HepG2 (cell line): ENCODE measurements around the gene CTNNBL1. TPM values are rescaled to one million over a fixed set of nuclear protein-coding genes. Genes with fewer than 3 reads are reported as not detected.

Experiments used
- ATAC-seq: fragments of 200-7000 bp; cut with Tn5 transposase; 3 replicates; pipeline ENCODE4 v1.9.1; 2020; ENCODE audit warnings: mild to moderate bottlenecking, moderate library complexity
- BruUV-seq: library from RNA; stranded (reverse); fragments of 400-500 nt; replicated peaks from 2 replicates; lab custom pipeline; 2021; lab: Mats Ljungman, UMichigan
- CTCF ChIA-PET: fragments of 300-600 bp; formaldehyde crosslinking; extraction: SDS; loops from one replicate; lab custom pipeline; 2021; ENCODE audit warnings: low total read pairs, inconsistent platforms, low intra/inter-chr PET ratio; lab: Yijun Ruan, JAX
- POLR2A ChIA-PET: fragments of 350-600 bp; sonication (Branson Sonifier 250); formaldehyde crosslinking; loops from one replicate; lab custom pipeline; 2020; ENCODE audit warnings: antibody characterized with exemption, inconsistent platforms; lab: Yijun Ruan, JAX
- DNase-seq: peaks from one replicate; pipeline ENCODE4 v3.0.0-alpha.2; 2015; ENCODE audit warnings: low spot score
- FAIRE-seq: peaks from 3 replicates; lab custom pipeline; 2011; peaks lifted over from hg19 to GRCh38; lab: Jason Lieb, UNC
- H2AFZ ChIP-seq: one replicate; pipeline ENCODE4 v1.6.1; 2011; ENCODE audit warnings: low read length, inconsistent platforms
- H3K27ac ChIP-seq: fragments of 300-600 bp; 3 replicates; pipeline ENCODE4 v1.8.0; 2011; ENCODE audit warnings: mixed run types, mild to moderate bottlenecking, mixed read lengths, low read length, inconsistent platforms; ENCODE audit not compliant: insufficient read depth; ENCODE audit errors: extremely low read length
- H3K27me3 ChIP-seq, 2 experiments: fragments of 200-600 bp in 1 of 2; 2 replicates in 1 of 2; 3 replicates in 1 of 2; pipeline versions ENCODE4 v1.6.0 to v1.8.0; 2011; ENCODE audit warnings: low read length in 2 of 2, mild to moderate bottlenecking in 2 of 2, moderate library complexity in 2 of 2, inconsistent platforms in 1 of 2; ENCODE audit not compliant: insufficient read depth in 2 of 2, control insufficient read depth in 1 of 2
- H3K36me3 ChIP-seq, 2 experiments: fragments of 200-600 bp in 1 of 2; replicated peaks in 1 of 2; 2 replicates in 1 of 2; 3 replicates in 1 of 2; pipeline versions ENCODE4 v1.5.1 to v1.8.0; 2011; ENCODE audit warnings: low read length in 2 of 2, inconsistent platforms in 1 of 2; ENCODE audit not compliant: insufficient read depth in 2 of 2, control insufficient read depth in 1 of 2
- H3K4me1 ChIP-seq: 2 replicates; pipeline ENCODE4 v1.5.1; 2012; ENCODE audit warnings: low read length, inconsistent platforms; ENCODE audit not compliant: insufficient read depth
- H3K4me2 ChIP-seq: 2 replicates; pipeline ENCODE4 v1.6.0; 2011; ENCODE audit warnings: low read depth, low read length, inconsistent platforms
- H3K4me3 ChIP-seq, 3 experiments: fragments of 200-600 bp in 1 of 3; sonication (generic), shearing (Covaris generic) in 1 of 3; replicated peaks in 1 of 3; 2 replicates each; pipeline ENCODE4 v1.5.1; 2011 to 2016; ENCODE audit warnings: low read length in 3 of 3, inconsistent platforms in 2 of 3, low read depth in 2 of 3, mild to moderate bottlenecking in 2 of 3, control low read depth in 1 of 3, mixed read lengths in 1 of 3; ENCODE audit not compliant: insufficient read depth in 1 of 3
- H3K79me2 ChIP-seq: one replicate; pipeline ENCODE4 v1.6.1; 2011; ENCODE audit warnings: low read length, inconsistent platforms; ENCODE audit not compliant: insufficient read depth
- H3K9ac ChIP-seq: 2 replicates; pipeline ENCODE4 v1.6.0; 2011; ENCODE audit warnings: mild to moderate bottlenecking, low read depth, low read length, inconsistent platforms; ENCODE audit not compliant: insufficient read depth
- H3K9me3 ChIP-seq: 2 replicates; pipeline ENCODE4 v1.5.1; 2012; ENCODE audit warnings: mild to moderate bottlenecking, low read length
- H4K20me1 ChIP-seq: 2 replicates; pipeline ENCODE4 v1.6.0; 2011; ENCODE audit warnings: inconsistent platforms, mild to moderate bottlenecking, low read length, moderate library complexity; ENCODE audit not compliant: insufficient read depth
- ESRRA ChIP-seq: sonication (generic); formaldehyde crosslinking; IDR thresholded peaks from 2 replicates; pipeline ENCODE4 v1.5.1; 2020; ENCODE audit warnings: mild to moderate bottlenecking, low read depth, missing genetic modification reagents
- JUNB ChIP-seq: sonication (generic); formaldehyde crosslinking; IDR thresholded peaks from 2 replicates; pipeline ENCODE4 v1.8.0; 2022; ENCODE audit warnings: missing genetic modification reagents, mild to moderate bottlenecking, borderline replicate concordance
- KLF15 ChIP-seq: sonication (generic); formaldehyde crosslinking; IDR thresholded peaks from 2 replicates; pipeline ENCODE4 v1.8.1; 2023; ENCODE audit warnings: borderline replicate concordance, mild to moderate bottlenecking, inconsistent platforms, missing genetic modification reagents, mixed read lengths
- REST ChIP-seq, 2 experiments: IDR thresholded peaks; 2 replicates each; pipeline ENCODE4 v1.6.1; 2011 to 2012; ENCODE audit warnings: low read length in 2 of 2, borderline replicate concordance in 1 of 2, low read depth in 1 of 2, mild to moderate bottlenecking in 1 of 2, moderate library complexity in 1 of 2
- SKIL ChIP-seq: sonication (generic); formaldehyde crosslinking; IDR thresholded peaks from 2 replicates; pipeline ENCODE4 v1.8.0; 2022; ENCODE audit warnings: missing genetic modification reagents, mild to moderate bottlenecking, moderate library complexity, borderline replicate concordance
- STAG1 ChIP-seq: sonication (generic); formaldehyde crosslinking; IDR thresholded peaks from 2 replicates; pipeline ENCODE4 v1.4.0; 2020; ENCODE audit warnings: missing genetic modification reagents
- ZFP36L1 ChIP-seq: sonication (generic); formaldehyde crosslinking; IDR thresholded peaks from 2 replicates; pipeline ENCODE4 v1.8.0; 2022; ENCODE audit warnings: mild to moderate bottlenecking, missing genetic modification reagents, moderate library complexity
- ZNF260 ChIP-seq: sonication (generic); formaldehyde crosslinking; IDR thresholded peaks from 2 replicates; pipeline ENCODE4 v1.4.0; 2020; ENCODE audit warnings: missing genetic modification reagents, low read depth, mild to moderate bottlenecking, borderline replicate concordance
- ZNF44 ChIP-seq: sonication (generic); formaldehyde crosslinking; IDR thresholded peaks from 2 replicates; pipeline ENCODE4 v1.5.1; 2020; ENCODE audit warnings: mild to moderate bottlenecking, missing genetic modification reagents
- ZNF720 ChIP-seq: sonication (generic); formaldehyde crosslinking; IDR thresholded peaks from 2 replicates; pipeline ENCODE4 v1.4.0; 2020; ENCODE audit warnings: missing genetic modification reagents
- ZNF724P ChIP-seq: sonication (generic); formaldehyde crosslinking; IDR thresholded peaks from 2 replicates; pipeline ENCODE4 v1.8.0; 2022; ENCODE audit warnings: missing genetic modification reagents, borderline replicate concordance
- ZNF790 ChIP-seq: sonication (generic); formaldehyde crosslinking; IDR thresholded peaks from 2 replicates; pipeline ENCODE4 v1.8.0; 2022; ENCODE audit warnings: missing genetic modification reagents, mild to moderate bottlenecking, borderline replicate concordance
- WGBS: methylation state at CpG from one replicate; pipeline ENCODE4 v1.1.6; 2017; ENCODE audit warnings: low lambda C conversion rate; 5-methylcytosine and 5-hydroxymethylcytosine counted together
- in situ Hi-C: cut with HindIII; loops from 2 replicates; pipeline ENCODE4 v1.10.0; 2017; ENCODE audit warnings: low pct_unique_long_range_greater_than_20kb; ENCODE audit not compliant: extremely low pct_ligation_motif_present
- intact Hi-C: fragments of 100-400 bp; cut with micrococcal nuclease; formaldehyde crosslinking; loops from one replicate; pipeline ENCODE4 v1.10.0; 2022; ENCODE audit not compliant: unreplicated experiment
- polyA plus RNA-seq, 8 experiments: library from polyadenylated mRNA; depleted of rRNA in 3 of 8; stranded (reverse) in 7 of 8; unstranded in 1 of 8; fragments of >200 nt; fragmentation: Illumina TruSeq in 4 of 8; extraction: Trizol in 4 of 8; gene quantifications; 2 replicates each; pipeline versions ENCODE4 v1.2.1 to v1.2.3, GENCODE V29; 2011 to 2016; ENCODE audit warnings: low read depth in 4 of 8, missing spikeins in 1 of 8, mixed read lengths in 1 of 8; ENCODE audit not compliant: insufficient read depth in 1 of 8
- total RNA-seq, 5 experiments: library from RNA; depleted of rRNA; stranded (reverse); fragments of >200 nt; fragmentation: Illumina TruSeq; extraction: Trizol; gene quantifications; 2 replicates each; pipeline ENCODE4 v1.2.3, GENCODE V29; 2016; ENCODE audit warnings: low read depth in 1 of 5

CTNNBL1 gene
- total and polyA plus RNA-seq, 2 of the 13 experiments (the other 11 are each of a cell fraction or from before 2014, with no cell fraction given) = 49.3 to 94.6 TPM

- in situ Hi-C loops (no loop called here), intact Hi-C loops (no loop called here)
- no peaks in the 10 kb centered on the region for H3K4me1 ChIP-seq
- H3K9ac ChIP-seq = no peak overlapping the region
- H3K4me2 ChIP-seq = no peak overlapping the region
- H2AFZ ChIP-seq = no peak overlapping the region
- FAIRE-seq = no peak
- H3K9me3 ChIP-seq = no peaks in the 10 kb centered on the region
- H3K27me3 ChIP-seq = no peaks in the 10 kb centered on the region
- no TSS peak for BruUV-seq
- ATAC-seq = no peak
- no peak overlapping the region for H3K27ac ChIP-seq
- ChIA-PET POLR2A (no interaction called here), CTCF (no interaction called here)
- no peak overlapping the region for H3K4me3 ChIP-seq
- H4K20me1 ChIP-seq = no peaks in the 10 kb centered on the region
- DNase-seq = no peak
- 88% methylated on average over 1 of the region's 1 CpG for WGBS
- H3K36me3 ChIP-seq = peaks cover 3 to 28% of the 10 kb centered on the region in 2 experiments
- no peaks in the 10 kb centered on the region for H3K79me2 ChIP-seq
- TF ChIP-seq STAG1 (CRISPR knock-in tag) = peak; percentile 8; the same call in 1 of the 2 replicates
- TF ChIP-seq ZFP36L1 (CRISPR knock-in tag) = no peak
- no peak for TF ChIP-seq SKIL (CRISPR knock-in tag)
Measured at GRCh38 chr20:37781626-37782025, 87.8 kb downstream of the CTNNBL1 start.

GRCh38 chr20:37786043-37786442 is 92.2 kb downstream of the CTNNBL1 start:
- Histone ChIP-seq H3K9ac (no peak overlapping the region), H3K27me3 (no peaks in the 10 kb centered on the region)
- WGBS = 0% methylated on average over 1 of the region's 1 CpG

More at GRCh38 chr20:37786043-37786442, 92.2 kb downstream of the CTNNBL1 start:
- Histone ChIP-seq H3K79me2 (no peaks in the 10 kb centered on the region), H3K9me3 (no peaks in the 10 kb centered on the region), H3K4me1 (no peaks in the 10 kb centered on the region), H4K20me1 (no peaks in the 10 kb centered on the region), H3K36me3 (peaks cover 10 to 36% of the 10 kb centered on the region in 2 experiments), H3K27ac (no peak overlapping the region), H2AFZ (no peak overlapping the region), H3K4me2 (no peak overlapping the region), H3K4me3 (no peak overlapping the region)
- TF ChIP-seq ZNF44 (CRISPR knock-in tag) = no peak
- TF ChIP-seq ESRRA (CRISPR knock-in tag) = no peak
- no peak for TF ChIP-seq KLF15 (CRISPR knock-in tag)
- no peak for TF ChIP-seq ZNF790 (CRISPR knock-in tag)
- no peak for TF ChIP-seq ZNF724P (CRISPR knock-in tag)
- TF ChIP-seq ZNF260 (CRISPR knock-in tag) = no peak
- no peak for TF ChIP-seq REST (IDR thresholded peaks at IDR 0.05; ENCODE audit: borderline replicate concordance in 1 of 2, low read depth in 1 of 2, low read length in 2 of 2)
- TF ChIP-seq JUNB (CRISPR knock-in tag) = no peak
- TF ChIP-seq ZNF720 (CRISPR knock-in tag) = no peak
- POLR2A ChIA-PET = no interaction called here
- CTCF ChIA-PET = no interaction called here
- FAIRE-seq (no peak), ATAC-seq (peak; percentile 35; the same call in 2 of the 3 replicates), DNase-seq (no peak)
- BruUV-seq = no TSS peak
- in situ Hi-C loops (no loop called here), intact Hi-C loops (no loop called here)
